Osteoblast (primary cell): Measurements from ENCODE around the gene KRT75. TPM values are rescaled to one million over a fixed set of nuclear protein-coding genes. Genes with fewer than 3 reads are reported as not detected.
A peak's percentile ranks its signal among the peaks of the same experiment; 100 is the strongest.

Experiments used
- DNase-seq: peaks from one replicate; pipeline ENCODE4 v3.0.0; 2011; ENCODE audit warnings: low spot score, mixed read lengths; ENCODE audit not compliant: insufficient read length; ENCODE audit errors: missing footprints
- H2AFZ ChIP-seq: 2 replicates; pipeline ENCODE4 v1.6.0; 2011; ENCODE audit warnings: mild to moderate bottlenecking, low read length
- H3K27ac ChIP-seq: 2 replicates; pipeline ENCODE4 v1.5.1; 2011; ENCODE audit warnings: mild to moderate bottlenecking, low read depth, low read length, moderate library complexity
- H3K27me3 ChIP-seq: 2 replicates; pipeline ENCODE4 v1.6.0; 2012; ENCODE audit warnings: mild to moderate bottlenecking, control low read depth, inconsistent platforms, low read length, moderate library complexity; ENCODE audit not compliant: insufficient read depth
- H3K36me3 ChIP-seq: 2 replicates; pipeline ENCODE4 v1.5.1; 2011; ENCODE audit warnings: mild to moderate bottlenecking, low read length, control low read depth, moderate library complexity; ENCODE audit not compliant: insufficient read depth
- H3K4me1 ChIP-seq: 2 replicates; pipeline ENCODE4 v1.5.1; 2011; ENCODE audit warnings: mild to moderate bottlenecking, low read length, control low read depth, moderate library complexity; ENCODE audit not compliant: insufficient read depth
- H3K4me2 ChIP-seq: 2 replicates; pipeline ENCODE4 v1.6.0; 2011; ENCODE audit warnings: mild to moderate bottlenecking, low read length; ENCODE audit not compliant: insufficient read depth
- H3K4me3 ChIP-seq: fragments of 200-600 bp; sonication (generic); 3 replicates; pipeline ENCODE4 v1.5.1; 2012; ENCODE audit warnings: mild to moderate bottlenecking, low read length, inconsistent platforms; ENCODE audit not compliant: insufficient read depth
- H3K79me2 ChIP-seq: 2 replicates; pipeline ENCODE4 v1.6.0; 2012; ENCODE audit warnings: mild to moderate bottlenecking, low read length, control low read depth, inconsistent platforms; ENCODE audit not compliant: insufficient read depth
- H3K9me3 ChIP-seq: 2 replicates; pipeline ENCODE4 v1.5.1; 2011; ENCODE audit warnings: low read depth, low read length, control low read depth
- H4K20me1 ChIP-seq: 2 replicates; pipeline ENCODE4 v1.6.0; 2012; ENCODE audit warnings: mild to moderate bottlenecking, low read length, control low read depth; ENCODE audit not compliant: insufficient read depth
- CTCF ChIP-seq: IDR thresholded peaks from 2 replicates; pipeline ENCODE4 v1.5.1; 2011; ENCODE audit warnings: mild to moderate bottlenecking, low read depth, low read length, moderate library complexity; ENCODE audit errors: extremely low read depth
- total RNA-seq: library from RNA; depleted of rRNA; stranded (reverse); fragments of >200 nt; gene quantifications from 2 replicates; pipeline ENCODE4 v1.2.3, GENCODE V29; 2012

The KRT75 gene
- total RNA-seq, 1 donor, result under 0.01 TPM

GRCh38 chr12:52382854-52383253, 51.3 kb downstream of the KRT75 start:
- H2AFZ ChIP-seq, result no peak overlapping the region
- H3K79me2 ChIP-seq, result no peaks in the 10 kb centered on the region
- H3K27me3 ChIP-seq, result peaks cover 54% of the 10 kb centered on the region
- H3K27ac ChIP-seq, result no peak overlapping the region
- H3K9me3 ChIP-seq, result no peaks in the 10 kb centered on the region
- no peak overlapping the region for H3K4me2 ChIP-seq
- H3K36me3 ChIP-seq, result no peaks in the 10 kb centered on the region
- no peak overlapping the region for H3K4me3 ChIP-seq
- no peaks in the 10 kb centered on the region for H3K4me1 ChIP-seq
- no peaks in the 10 kb centered on the region for H4K20me1 ChIP-seq
- TF ChIP-seq CTCF, result no peak
- DNase-seq, result no peak

GRCh38 chr12:52381206-52381605, 53.0 kb downstream of the KRT75 start:
- Histone ChIP-seq H3K79me2 (no peaks in the 10 kb centered on the region), H3K4me3 (no peak overlapping the region), H3K36me3 (no peaks in the 10 kb centered on the region), H3K4me2 (no peak overlapping the region), H3K4me1 (no peaks in the 10 kb centered on the region), H3K9me3 (no peaks in the 10 kb centered on the region), H2AFZ (no peak overlapping the region), H3K27me3 (peaks cover 44% of the 10 kb centered on the region), H3K27ac (no peak overlapping the region), H4K20me1 (no peaks in the 10 kb centered on the region)
- peak; percentile 74 for DNase-seq
- no peak for TF ChIP-seq CTCF

- peak; percentile 64 for TF ChIP-seq CTCF
- Histone ChIP-seq H3K4me2 (no peak overlapping the region), H3K4me3 (no peak overlapping the region), H4K20me1 (no peaks in the 10 kb centered on the region), H3K27ac (no peak overlapping the region), H3K79me2 (no peaks in the 10 kb centered on the region), H3K4me1 (no peaks in the 10 kb centered on the region), H2AFZ (no peak overlapping the region), H3K36me3 (no peaks in the 10 kb centered on the region), H3K27me3 (peaks cover 45% of the 10 kb centered on the region), H3K9me3 (no peaks in the 10 kb centered on the region)
- DNase-seq, result peak; percentile 90
Observed at GRCh38 chr12:52380271-52380694, 53.9 kb downstream of the KRT75 start.

- H3K36me3 ChIP-seq, result no peaks in the 10 kb centered on the region
- H2AFZ ChIP-seq, result no peak overlapping the region
- H3K79me2 ChIP-seq, result no peaks in the 10 kb centered on the region
- H3K27ac ChIP-seq, result no peak overlapping the region
- H3K9me3 ChIP-seq, result no peaks in the 10 kb centered on the region
- no peaks in the 10 kb centered on the region for H3K4me1 ChIP-seq
- peak; percentile 31 for DNase-seq
- no peak for TF ChIP-seq CTCF
- H3K27me3 ChIP-seq, result peaks cover 39% of the 10 kb centered on the region
- no peaks in the 10 kb centered on the region for H4K20me1 ChIP-seq
- no peak overlapping the region for H3K4me2 ChIP-seq
- H3K4me3 ChIP-seq, result no peak overlapping the region
Observed at GRCh38 chr12:52379536-52379935, 54.6 kb downstream of the KRT75 start.
